RPMI8226 (cell line): Measurements from ENCODE around the gene CHST11.

Experiments
- DNase-seq: peaks from one replicate; pipeline ENCODE4 v3.0.0-alpha.2; 2015

CHST11 gene

GRCh38 chr12:104460973-104461698 is 4.4 kb downstream of the CHST11 start:
- no peak for DNase-seq

GRCh38 chr12:104462325-104462724 is 5.6 kb downstream of the CHST11 start:
- DNase-seq, result no peak

- peak; percentile 38 for DNase-seq
These were observed 6.2 kb downstream of the CHST11 start for GRCh38 chr12:104462931-104463339.

GRCh38 chr12:104463368-104463767 is 6.6 kb downstream of the CHST11 start:
- DNase-seq, result no peak

GRCh38 chr12:104464899-104465298 is 8.2 kb downstream of the CHST11 start:
- no peak for DNase-seq

GRCh38 chr12:104466709-104467345 is 10.1 kb downstream of the CHST11 start:
- no peak for DNase-seq

GRCh38 chr12:104467346-104467837 is 10.6 kb downstream of the CHST11 start:
- DNase-seq, result no peak

- no peak for DNase-seq
These were observed 11.6 kb downstream of the CHST11 start for GRCh38 chr12:104468371-104468770.

- DNase-seq, result no peak
These were observed 12.3 kb downstream of the CHST11 start for GRCh38 chr12:104469066-104469465.

- no peak for DNase-seq
These were observed 12.8 kb downstream of the CHST11 start for GRCh38 chr12:104469523-104469922.

GRCh38 chr12:104470521-104470920 is 13.8 kb downstream of the CHST11 start:
- DNase-seq, result no peak

- no peak for DNase-seq
These were observed 14.6 kb downstream of the CHST11 start for GRCh38 chr12:104471336-104471735.

GRCh38 chr12:104472748-104473147 is 16.0 kb downstream of the CHST11 start:
- DNase-seq, result no peak

GRCh38 chr12:104473374-104473983 is 16.7 kb downstream of the CHST11 start:
- no peak for DNase-seq

GRCh38 chr12:104475271-104475670 is 18.5 kb downstream of the CHST11 start:
- no peak for DNase-seq

GRCh38 chr12:104477510-104478390 is 21.0 kb downstream of the CHST11 start:
- no peak for DNase-seq

- DNase-seq, result peak; percentile 51
These were observed 21.8 kb downstream of the CHST11 start for GRCh38 chr12:104478396-104479122.

- no peak for DNase-seq
These were observed 22.4 kb downstream of the CHST11 start for GRCh38 chr12:104479123-104479662.

- no peak for DNase-seq
These were observed 23.3 kb downstream of the CHST11 start for GRCh38 chr12:104480012-104480411.

- DNase-seq, result no peak
These were observed 24.2 kb downstream of the CHST11 start for GRCh38 chr12:104480826-104481440.

- DNase-seq, result no peak
These were observed 25.4 kb downstream of the CHST11 start for GRCh38 chr12:104482113-104482512.
